Fibroblast of upper back skin (primary cell): Measurements from ENCODE around the gene ZNF597.
"Not testable (repeated sequence)": the region's sequence is repeated elsewhere in the genome, so short reads cannot be mapped to it uniquely, and the experiment has no call there.

Experiments used
- DNase-seq: peaks from one replicate; pipeline ENCODE4 v3.0.0-alpha.2; 2013

ZNF597 gene

GRCh38 chr16:3474870-3475269 is 31.6 kb upstream of the ZNF597 start:
- not testable (repeated sequence) for DNase-seq

DNA sequence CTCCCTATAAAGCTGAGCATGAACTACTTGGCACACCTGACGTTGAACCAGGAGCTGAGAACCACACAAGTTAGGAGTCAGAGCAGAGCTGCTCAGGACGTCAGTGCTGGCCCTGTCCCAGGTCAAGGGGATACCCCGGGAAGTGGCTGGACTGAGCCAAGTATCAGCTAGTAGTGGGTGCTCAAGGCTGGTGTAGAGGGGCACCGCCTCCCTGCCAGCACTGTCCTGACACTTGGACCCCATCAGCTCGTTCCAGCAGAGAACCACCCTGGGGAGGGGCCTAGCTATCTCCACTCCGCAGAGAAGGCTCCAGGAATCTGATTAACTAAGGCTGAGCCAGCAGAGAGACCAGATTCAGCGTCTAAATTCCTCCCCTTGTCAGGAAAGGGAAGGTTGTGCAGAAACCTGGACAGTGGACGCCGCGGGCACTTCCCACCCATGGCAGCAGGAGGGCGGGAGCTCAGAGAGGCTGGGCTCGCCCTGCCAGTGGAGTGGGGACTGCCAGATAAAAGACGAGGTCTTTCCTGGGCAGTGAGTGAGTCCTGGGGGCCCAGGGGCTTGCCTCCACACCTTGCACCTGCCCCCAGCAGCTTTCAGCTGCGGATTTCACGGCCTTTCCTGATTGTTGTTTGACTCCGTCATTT is 31.0 kb upstream of the ZNF597 start:
- no peak for DNase-seq

- not testable (repeated sequence) for DNase-seq
Measured at GRCh38 chr16:3473596-3473943, 30.3 kb upstream of the ZNF597 start.

DNA sequence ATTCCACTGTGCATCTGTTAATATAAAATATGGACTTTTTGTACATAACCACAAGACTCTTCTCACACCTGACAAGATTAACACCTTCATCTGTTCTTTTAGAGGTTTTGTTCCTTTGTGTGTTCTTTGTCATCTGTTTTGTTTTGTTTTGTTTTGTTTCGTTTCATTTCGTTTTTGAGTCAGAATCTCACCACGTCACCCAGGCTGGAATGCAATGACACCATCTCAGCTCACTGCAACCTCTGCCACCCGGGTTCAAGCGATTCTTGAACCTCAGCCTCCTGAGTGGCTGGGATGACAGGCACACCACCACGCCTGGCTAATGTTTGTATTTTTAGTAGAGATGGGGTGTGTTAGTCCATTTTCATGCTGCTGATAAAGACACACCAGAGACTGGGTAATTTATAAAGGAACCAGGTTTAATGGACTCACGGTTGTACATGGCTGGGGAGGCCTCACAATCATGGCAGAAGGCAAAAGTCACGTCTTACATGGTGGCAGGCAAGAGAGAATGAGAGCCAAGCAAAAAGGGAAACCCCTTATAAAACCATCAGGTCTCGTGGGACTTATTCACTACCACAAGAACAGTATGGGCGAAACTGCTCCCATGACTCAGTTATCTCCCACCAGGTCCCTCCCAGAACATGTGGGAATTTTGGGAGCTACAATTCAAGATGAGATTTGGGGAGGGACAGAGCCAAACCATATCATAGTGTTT is 29.7 kb upstream of the ZNF597 start:
- DNase-seq: no peak

GRCh38 chr16:3471518-3472176 is 28.3 kb upstream of the ZNF597 start:
- DNase-seq: no peak

- no peak for DNase-seq
Measured at GRCh38 chr16:3470723-3471122, 27.4 kb upstream of the ZNF597 start.

- no peak for DNase-seq
Measured at GRCh38 chr16:3469736-3470135, 26.4 kb upstream of the ZNF597 start.

DNA sequence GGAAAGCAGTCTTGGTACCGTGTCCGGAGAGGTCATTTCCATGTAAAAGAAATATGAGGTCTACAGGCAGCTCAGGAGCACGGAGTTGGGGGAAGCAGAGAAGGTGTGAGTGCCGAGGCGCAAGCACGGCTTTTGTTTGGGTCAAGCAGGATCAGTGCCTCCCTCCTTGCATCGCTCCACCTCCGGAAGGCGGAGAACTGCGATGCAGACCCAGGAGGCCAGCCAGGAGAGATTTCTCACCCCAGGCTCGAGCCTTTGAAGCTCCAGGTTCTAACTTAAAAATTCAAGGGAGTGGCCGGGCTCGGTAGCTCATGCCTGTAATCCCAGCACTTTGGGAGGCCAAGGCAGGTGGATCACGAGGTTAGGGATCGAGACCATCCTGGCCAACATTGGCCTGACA is 25.2 kb upstream of the ZNF597 start:
- DNase-seq: no peak

GRCh38 chr16:3467921-3468320 is 24.6 kb upstream of the ZNF597 start:
- DNase-seq: peak; percentile 36

- DNase-seq: no peak
Measured at GRCh38 chr16:3467182-3467581, 23.9 kb upstream of the ZNF597 start.

DNA sequence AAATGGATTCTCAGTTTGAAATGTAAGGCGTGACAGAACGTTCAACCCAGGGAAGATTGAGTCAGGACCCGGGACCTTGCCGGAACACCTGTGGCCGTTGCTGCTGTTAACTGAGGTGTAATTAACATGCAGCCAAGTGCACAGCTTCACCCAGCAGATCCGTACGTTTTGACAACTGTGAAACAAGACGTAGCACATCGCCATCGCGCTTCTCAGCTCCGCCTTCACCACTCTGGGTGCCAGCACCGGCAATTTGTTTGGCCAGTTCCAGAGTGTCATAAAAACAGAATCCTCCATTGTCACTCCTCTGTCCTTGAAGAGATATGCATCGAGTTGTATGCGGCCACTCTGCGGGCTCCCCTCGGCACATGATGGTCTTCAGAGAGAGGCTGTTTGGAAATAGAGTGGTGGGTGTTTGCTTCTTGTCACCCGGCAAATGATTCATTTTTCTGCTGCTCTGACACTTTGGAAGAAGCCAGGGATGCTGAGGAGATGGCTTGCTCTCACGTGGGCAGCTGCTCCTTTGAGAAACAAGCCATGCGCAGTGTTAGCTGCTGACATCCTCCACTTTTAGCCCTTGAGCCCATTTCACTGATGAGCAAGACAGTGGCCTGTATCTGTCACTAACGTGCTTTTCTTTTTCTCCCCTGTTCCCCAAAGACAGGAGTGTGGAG is 22.7 kb upstream of the ZNF597 start:
- no peak for DNase-seq

DNA sequence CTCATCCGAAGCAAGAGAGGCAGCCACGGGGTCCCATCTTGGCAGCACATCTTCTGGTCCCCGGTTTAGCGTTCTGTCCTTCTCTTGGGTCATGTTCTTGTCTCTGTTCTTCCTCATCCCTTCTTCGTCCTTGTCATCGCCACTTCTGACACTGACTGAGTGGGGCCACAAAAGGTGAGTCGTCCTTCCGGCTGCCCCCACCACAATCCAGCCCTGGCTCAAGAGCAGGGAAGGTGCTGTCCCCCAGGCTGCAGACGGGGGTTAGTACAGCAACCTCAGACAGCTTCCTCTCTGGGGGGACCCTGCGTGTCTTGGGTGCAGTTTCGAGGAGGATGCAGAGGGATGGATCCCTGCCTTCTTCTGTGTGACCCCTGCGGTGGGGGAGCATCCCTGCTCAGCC is 22.0 kb upstream of the ZNF597 start:
- DNase-seq: no peak

DNA sequence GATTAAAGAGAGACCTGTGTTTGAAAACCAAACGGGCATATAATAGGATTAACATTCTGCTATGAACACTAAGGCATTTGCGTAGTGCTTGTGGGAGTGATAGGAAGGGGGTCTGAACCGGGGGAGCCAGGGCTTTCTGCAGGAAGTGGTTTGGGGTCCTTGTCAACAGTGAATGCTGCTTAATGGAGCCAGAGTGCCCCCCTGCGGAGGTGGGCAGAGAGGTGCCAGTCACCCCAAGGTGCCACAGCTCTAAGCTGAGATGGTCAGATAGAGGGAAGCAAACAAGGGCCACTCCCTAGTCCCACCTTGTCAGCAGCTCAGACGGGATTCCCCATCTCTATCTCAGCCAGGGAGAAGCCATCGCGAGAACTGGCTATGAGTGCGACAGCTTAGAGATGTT is 17.8 kb upstream of the ZNF597 start:
- no peak for DNase-seq

GRCh38 chr16:3460585-3460984 is 17.3 kb upstream of the ZNF597 start:
- no peak for DNase-seq

DNA sequence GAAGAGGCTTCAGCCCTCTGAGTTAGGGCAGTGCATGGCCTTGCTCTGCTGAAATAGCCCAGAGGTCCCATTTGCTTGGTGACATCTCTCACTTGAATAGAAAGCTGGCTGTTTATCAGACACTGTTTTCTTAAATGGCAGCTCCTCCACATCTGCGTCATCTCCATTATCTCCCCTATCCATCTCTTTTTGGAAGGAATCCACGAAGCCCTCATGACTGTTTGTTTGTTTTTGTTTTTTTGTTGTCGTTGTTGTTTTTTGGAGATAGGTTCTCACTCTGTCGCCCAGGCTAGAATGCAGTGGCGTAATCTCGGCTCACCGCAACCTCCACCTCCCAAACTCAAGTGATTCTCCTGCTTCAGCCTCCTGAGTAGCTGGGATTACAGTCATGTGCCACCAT is 16.8 kb upstream of the ZNF597 start:
- no peak for DNase-seq

GRCh38 chr16:3459401-3460090 is 16.2 kb upstream of the ZNF597 start:
- DNase-seq: no peak

DNA sequence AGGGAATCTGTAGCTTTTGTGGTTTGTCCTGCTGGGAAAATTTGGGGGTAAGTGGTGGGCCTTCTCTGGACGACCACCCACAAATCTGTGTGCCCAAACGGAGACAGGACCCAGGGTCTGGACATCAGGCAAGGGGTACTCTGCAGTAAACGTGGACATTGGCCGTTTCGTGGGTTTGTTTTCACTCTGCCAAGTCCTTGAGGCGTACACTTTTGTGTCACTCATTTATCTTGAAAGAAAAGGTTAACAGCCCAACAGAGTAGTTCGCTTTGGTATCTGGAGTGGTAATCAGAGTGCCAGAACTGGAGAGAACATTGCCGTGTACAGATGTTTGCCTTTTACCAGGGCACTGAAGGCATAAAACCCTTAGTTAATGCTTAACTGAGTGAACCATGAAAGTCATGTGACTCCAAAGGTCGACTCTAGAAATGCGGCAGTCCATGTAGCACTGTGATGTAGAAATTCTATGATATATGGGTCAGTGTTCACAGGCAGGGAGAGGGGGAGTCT is 15.6 kb upstream of the ZNF597 start:
- DNase-seq: no peak

DNA sequence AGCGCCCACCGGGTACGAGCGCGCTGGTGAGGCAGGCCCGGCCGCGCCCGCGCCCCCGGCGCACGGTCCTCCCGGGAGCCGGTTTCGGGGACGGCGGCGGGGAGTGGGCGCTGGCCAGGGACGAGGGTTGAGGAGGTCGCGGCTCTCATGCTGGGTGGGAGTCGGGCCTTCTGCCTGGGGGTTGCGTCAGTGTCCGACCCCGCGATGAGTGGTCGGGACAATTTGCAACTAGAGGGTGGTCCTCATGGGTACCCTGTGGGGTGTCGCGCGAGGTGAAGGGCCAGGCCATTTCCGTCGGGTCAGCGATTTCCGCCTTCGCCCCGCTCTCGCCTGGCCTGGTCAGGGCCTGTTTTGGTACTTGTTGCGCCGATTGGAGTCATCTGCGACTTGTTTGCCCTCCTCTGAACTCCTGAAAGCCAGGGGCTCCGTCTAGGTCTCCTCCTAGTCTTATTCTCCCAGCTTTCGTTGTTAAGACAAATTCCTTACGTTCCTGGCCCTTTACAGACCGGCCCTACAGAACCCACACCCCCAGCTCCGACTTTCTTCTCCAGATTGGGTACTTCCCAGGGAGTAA is 15.1 kb upstream of the ZNF597 start:
- DNase-seq: peak; percentile 53

DNA sequence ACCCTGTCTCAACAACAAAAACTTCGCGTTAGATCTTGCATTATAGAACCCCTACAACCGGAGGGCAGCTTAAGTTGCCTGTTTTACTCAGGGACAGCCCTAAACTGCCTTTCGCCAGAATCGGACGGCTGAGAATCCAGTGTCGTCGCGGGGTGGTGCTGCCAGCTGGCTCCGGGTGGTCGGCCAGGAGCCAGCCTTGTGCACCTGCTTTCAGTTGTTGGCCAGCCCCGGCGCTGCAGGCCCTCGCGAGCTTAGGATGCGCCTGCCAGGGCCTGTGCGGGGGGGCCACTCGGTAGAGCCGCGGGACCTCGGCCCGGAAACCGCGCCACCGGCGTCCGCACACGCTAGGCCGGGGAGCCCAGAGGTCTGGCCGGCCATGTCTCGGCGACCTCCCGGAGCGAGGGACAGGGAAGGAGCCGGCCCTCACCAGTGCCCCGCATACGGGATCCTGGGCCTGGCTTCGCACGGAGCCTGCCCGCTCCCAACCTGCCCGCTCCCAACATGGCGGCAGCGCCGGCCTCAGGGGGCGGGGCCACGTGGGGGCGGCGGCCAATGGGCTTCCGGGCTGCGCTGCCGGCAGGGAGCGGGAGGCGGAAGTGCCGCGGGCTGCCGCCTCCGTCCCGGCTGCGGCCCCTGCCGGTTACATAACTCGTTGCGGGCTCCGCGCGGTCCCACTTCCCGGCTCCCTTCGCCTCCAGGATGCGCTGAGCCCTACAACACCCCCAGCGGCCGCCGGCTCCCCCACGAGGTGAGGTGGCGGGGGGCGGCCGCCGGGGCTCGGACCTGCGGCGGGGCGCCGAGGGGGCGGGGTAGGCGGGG is 14.3 kb upstream of the ZNF597 start:
- DNase-seq: peak; percentile 87

GRCh38 chr16:3454631-3455147 is 11.4 kb upstream of the ZNF597 start:
- no peak for DNase-seq

DNA sequence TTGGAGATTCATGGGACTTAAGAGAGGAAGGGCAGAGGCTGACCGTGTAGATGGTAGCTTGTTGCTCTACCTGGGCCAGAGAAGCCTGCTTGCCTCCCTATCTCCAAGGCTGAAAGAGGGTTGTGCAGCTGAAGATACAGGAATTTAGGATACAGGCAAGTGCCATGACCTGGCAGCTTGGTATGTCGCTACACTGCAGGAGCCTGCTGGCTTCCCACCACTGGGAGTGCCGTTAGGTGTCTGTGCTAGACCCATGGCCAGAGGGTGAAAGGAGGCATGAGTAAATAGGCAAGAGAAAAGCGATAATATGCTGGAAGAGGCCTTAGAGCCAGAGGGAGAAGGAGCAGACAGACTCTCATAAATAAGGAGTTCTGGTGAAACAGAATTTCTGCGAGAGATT is 10.8 kb upstream of the ZNF597 start:
- no peak for DNase-seq

DNA sequence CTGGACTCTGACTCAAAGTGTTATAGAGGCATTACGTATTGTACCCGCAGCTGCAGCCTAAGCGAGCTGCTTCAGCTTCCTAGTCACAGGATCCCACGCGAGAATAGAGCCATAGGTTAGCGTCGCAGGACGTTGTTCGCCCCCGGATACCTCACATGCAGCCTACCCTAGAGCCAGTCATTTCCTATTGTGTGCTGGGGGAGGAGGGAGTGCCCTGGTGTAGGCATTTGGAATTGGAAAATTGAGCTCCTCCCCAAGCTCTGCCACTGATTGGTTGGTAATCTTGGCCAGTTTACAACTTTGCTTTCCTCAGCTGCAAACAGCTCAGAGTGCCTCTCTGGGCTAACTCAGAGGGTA is 706 bp upstream of the ZNF597 start:
- peak; percentile 56 for DNase-seq
